Endothelial cell of umbilical vein (primary cell): ENCODE data around the gene RGSL1. TPM values are rescaled to one million over a fixed set of nuclear protein-coding genes. Genes with fewer than 3 reads are reported as not detected.

Source experiments
- BruUV-seq: library from RNA; stranded (reverse); fragments of 400-500 nt; replicated peaks from 2 replicates; lab custom pipeline; 2021; lab: Mats Ljungman, UMichigan
- CTCF ChIA-PET: fragments of 300-600, 350-600 bp; sonication (Branson Sonifier 250); formaldehyde crosslinking; loops from one replicate; lab custom pipeline; 2021; ENCODE audit warnings: antibody characterized with exemption, inconsistent platforms; lab: Charles Lee
- POLR2A ChIA-PET: fragments of 300-600, 350-600 bp; sonication (Branson Sonifier 250); formaldehyde crosslinking; loops from one replicate; lab custom pipeline; 2021; ENCODE audit warnings: antibody characterized with exemption, inconsistent platforms; lab: Charles Lee
- DNase-seq: peaks from one replicate; pipeline ENCODE4 v3.0.0-alpha.2; 2011; ENCODE audit warnings: low read depth, low spot score
- FAIRE-seq: peaks from 2 replicates; lab custom pipeline; 2011; peaks lifted over from hg19 to GRCh38; lab: Jason Lieb, UNC
- H2AFZ ChIP-seq: 2 replicates; pipeline ENCODE4 v1.6.0; 2012; ENCODE audit warnings: low read depth, low read length, control low read depth, inconsistent platforms
- H3K27ac ChIP-seq: 2 replicates; pipeline ENCODE4 v1.5.1; 2011; ENCODE audit warnings: low read depth, mild to moderate bottlenecking, control low read depth, low read length, moderate library complexity; ENCODE audit not compliant: insufficient read depth
- H3K27me3 ChIP-seq, 2 experiments: 2 replicates each; pipeline versions ENCODE4 v1.6.0 to v1.6.1; 2011; ENCODE audit warnings: low read length in 2 of 2, mixed read lengths in 1 of 2; ENCODE audit not compliant: control insufficient read depth in 2 of 2, insufficient read depth in 2 of 2
- H3K36me3 ChIP-seq, 2 experiments: 2 replicates in 1 of 2; 3 replicates in 1 of 2; pipeline ENCODE4 v1.5.1; 2011; ENCODE audit warnings: low read length in 2 of 2, mild to moderate bottlenecking in 1 of 2, moderate library complexity in 1 of 2; ENCODE audit not compliant: control insufficient read depth in 2 of 2, insufficient read depth in 2 of 2; ENCODE audit errors: extremely low read depth in 1 of 2
- H3K4me1 ChIP-seq: 3 replicates; pipeline ENCODE4 v1.5.1; 2011; ENCODE audit warnings: mild to moderate bottlenecking, low read length; ENCODE audit not compliant: control insufficient read depth, insufficient read depth; ENCODE audit errors: extremely low read depth
- H3K4me2 ChIP-seq: 2 replicates; pipeline ENCODE4 v1.6.1; 2011; ENCODE audit warnings: low read length, control low read depth, mixed read lengths; ENCODE audit not compliant: insufficient read depth
- H3K4me3 ChIP-seq, 3 experiments: fragments of 200-600 bp in 1 of 3; sonication (generic), shearing (Covaris generic) in 1 of 3; replicated peaks in 1 of 3; 2 replicates each; pipeline ENCODE4 v1.5.1; 2011 to 2016; ENCODE audit warnings: control low read depth in 3 of 3, low read length in 3 of 3, mild to moderate bottlenecking in 2 of 3, inconsistent platforms in 1 of 3, low read depth in 1 of 3, moderate library complexity in 1 of 3; ENCODE audit not compliant: insufficient read depth in 1 of 3
- H3K79me2 ChIP-seq: 2 replicates; pipeline ENCODE4 v1.6.0; 2012; ENCODE audit warnings: low read length, inconsistent platforms; ENCODE audit not compliant: control insufficient read depth, insufficient read depth
- H3K9ac ChIP-seq: replicated peaks from 2 replicates; pipeline ENCODE3; 2011; ENCODE audit warnings: low read length, control low read depth; ENCODE audit not compliant: insufficient read depth; ENCODE audit errors: extremely low read depth
- H3K9me1 ChIP-seq: replicated peaks from 3 replicates; pipeline ENCODE4 v1.6.0; 2011; ENCODE audit warnings: mild to moderate bottlenecking, low read length; ENCODE audit not compliant: control insufficient read depth, insufficient read depth; ENCODE audit errors: extremely low read depth
- H3K9me3 ChIP-seq: replicated peaks from 2 replicates; pipeline ENCODE4 v1.5.1; 2012; ENCODE audit warnings: low read length, inconsistent platforms; ENCODE audit not compliant: control insufficient read depth, insufficient read depth
- H4K20me1 ChIP-seq: replicated peaks from 2 replicates; pipeline ENCODE3; 2011; ENCODE audit warnings: mild to moderate bottlenecking, low read length; ENCODE audit not compliant: control insufficient read depth, insufficient read depth; ENCODE audit errors: extremely low read depth
- EZH2 ChIP-seq: IDR thresholded peaks from 2 replicates; pipeline ENCODE4 v1.6.1; 2012; ENCODE audit warnings: borderline replicate concordance, low read depth, mild to moderate bottlenecking, moderate library complexity, low read length, inconsistent platforms; ENCODE audit not compliant: severe bottlenecking
- FOS ChIP-seq: IDR thresholded peaks from 2 replicates; pipeline ENCODE4 v1.6.1; 2011; ENCODE audit warnings: mild to moderate bottlenecking, low read length, moderate library complexity, borderline replicate concordance; ENCODE audit not compliant: insufficient read depth
- GATA2 ChIP-seq: IDR thresholded peaks from 2 replicates; pipeline ENCODE4 v1.7.0; 2011; ENCODE audit warnings: low read depth, mild to moderate bottlenecking, moderate library complexity, mixed read lengths, low read length; ENCODE audit not compliant: insufficient read length, insufficient read depth
- JUN ChIP-seq: IDR thresholded peaks from 2 replicates; pipeline ENCODE4 v1.6.1; 2011; ENCODE audit warnings: borderline replicate concordance, low read depth; ENCODE audit not compliant: insufficient read length, insufficient read depth
- MYC ChIP-seq: IDR thresholded peaks from one replicate; pipeline ENCODE4 v1.6.1; 2011; ENCODE audit warnings: mild to moderate bottlenecking, low read depth, low read length
- POLR2A ChIP-seq: IDR thresholded peaks from 2 replicates; pipeline ENCODE4 v1.6.1; 2012; ENCODE audit warnings: low read depth, mild to moderate bottlenecking, control low read depth, low read length
- POLR2AphosphoS5 ChIP-seq: IDR thresholded peaks from 2 replicates; pipeline ENCODE4 v1.6.1; 2012; ENCODE audit warnings: low read depth, mild to moderate bottlenecking, control low read depth, low read length, moderate library complexity; ENCODE audit not compliant: insufficient read depth
- dilution Hi-C: fragments of 300-500 bp; cut with MboI; formaldehyde crosslinking; loops from one replicate; pipeline ENCODE4 v1.15.0; 2019; ENCODE audit warnings: low sequenced_read_pairs; ENCODE audit not compliant: extremely low pct_ligation_motif_present
- intact Hi-C: fragments of 100-400 bp; cut with micrococcal nuclease; formaldehyde crosslinking; loops from one replicate; pipeline ENCODE4 v1.10.0; 2022
- polyA plus RNA-seq, 4 experiments: library from polyadenylated mRNA; depleted of rRNA in 3 of 4; stranded (reverse) in 3 of 4; unstranded in 1 of 4; fragments of >200 nt; gene quantifications; 2 replicates each; pipeline versions ENCODE4 v1.2.1 to v1.2.3, GENCODE V29; 2011 to 2012; ENCODE audit warnings: missing spikeins in 1 of 4
- total RNA-seq: library from RNA; stranded (reverse); gene quantifications from 2 replicates; pipeline ENCODE4 v1.2.3, GENCODE V29; 2021
- TF ChIP-seq, protein P1 (sequence below): IDR thresholded peaks from 2 replicates; pipeline ENCODE4 v1.6.1; 2011; ENCODE audit not compliant: insufficient read depth, insufficient read length
- TF ChIP-seq, protein P2 (sequence below), 2 donors: IDR thresholded peaks; 1 replicate in 1 of 2; 2 replicates in 1 of 2; pipeline ENCODE4 v1.5.1; 2011; ENCODE audit warnings: low read length in 2 of 2, mild to moderate bottlenecking in 2 of 2, moderate library complexity in 2 of 2, control low read depth in 1 of 2, inconsistent platforms in 1 of 2, low read depth in 1 of 2; ENCODE audit not compliant: insufficient read depth in 1 of 2; ENCODE audit errors: extremely low read depth in 1 of 2

Gene RGSL1
- total and polyA plus RNA-seq, 2 donors (not counting 3 experiments of a cell fraction or from before 2014, with no cell fraction given): not detected

DNA sequence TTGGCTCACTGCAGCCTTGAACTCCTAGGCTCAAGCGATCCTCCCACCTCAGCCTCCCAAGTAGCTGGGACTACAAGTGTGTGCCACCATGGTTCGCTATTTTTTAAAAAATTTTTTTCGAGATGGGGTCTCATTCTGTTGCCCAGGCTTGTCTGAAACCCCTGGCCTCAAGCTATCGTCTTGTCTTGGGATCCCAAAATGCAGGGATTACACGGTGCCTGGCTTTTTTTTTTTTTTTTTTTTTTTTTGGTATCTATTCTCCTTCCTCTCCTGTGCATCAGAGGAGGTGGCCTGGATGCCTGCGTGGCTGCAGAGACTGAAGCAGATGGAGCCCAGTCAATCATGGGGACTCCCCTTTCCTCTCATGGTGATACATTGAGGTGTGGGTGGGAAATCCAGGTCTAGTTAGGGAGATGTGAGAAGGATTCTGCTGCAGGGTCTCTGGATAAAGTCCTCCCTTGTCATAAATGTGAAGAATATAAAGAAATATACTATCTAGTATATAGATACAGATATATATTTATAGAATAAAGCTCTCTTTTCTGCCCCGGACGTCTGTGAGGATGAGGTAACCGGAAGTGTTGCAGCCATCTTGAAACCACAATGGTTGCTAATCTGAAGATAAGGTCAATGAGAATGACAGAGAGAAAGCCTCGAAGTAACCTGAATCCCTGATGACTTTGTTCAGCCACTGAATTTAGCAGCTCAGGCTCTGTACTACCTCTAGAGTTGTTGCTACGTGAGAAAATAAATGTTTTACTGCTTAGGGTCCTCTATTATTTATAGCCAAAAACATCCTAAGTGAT is 19.5 kb upstream of the RGSL1 start:
- Histone ChIP-seq H3K4me3 (no peak overlapping the region), H3K27me3 (no peaks in the 10 kb centered on the region), H3K4me2 (no peak overlapping the region), H3K4me1 (no peaks in the 10 kb centered on the region), H3K9ac (no peak overlapping the region), H2AFZ (no peak overlapping the region), H3K9me3 (no peaks in the 10 kb centered on the region), H4K20me1 (no peaks in the 10 kb centered on the region), H3K27ac (no peak overlapping the region), H3K36me3 (no peaks in the 10 kb centered on the region), H3K79me2 (no peaks in the 10 kb centered on the region), H3K9me1 (no peaks in the 10 kb centered on the region)
- DNase-seq (no peak), FAIRE-seq (no peak)
- dilution Hi-C loops (no loop called here), intact Hi-C loops (no loop called here)
- CTCF ChIA-PET: interaction anchor here (0.7 kb wide), 1 partner anchor 717 kb away, joined by 3 read pairs; no protein-coding TSS in a partner anchor
- BruUV-seq: no TSS peak
- TF ChIP-seq, protein P1, sequence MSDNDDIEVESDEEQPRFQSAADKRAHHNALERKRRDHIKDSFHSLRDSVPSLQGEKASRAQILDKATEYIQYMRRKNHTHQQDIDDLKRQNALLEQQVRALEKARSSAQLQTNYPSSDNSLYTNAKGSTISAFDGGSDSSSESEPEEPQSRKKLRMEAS: no peak
- TF ChIP-seq JUN (no peak), EZH2 (no peak), MYC (no peak), FOS (no peak), POLR2AphosphoS5 (no peak), POLR2A (no peak), GATA2 (no peak)
- TF ChIP-seq, protein P2, sequence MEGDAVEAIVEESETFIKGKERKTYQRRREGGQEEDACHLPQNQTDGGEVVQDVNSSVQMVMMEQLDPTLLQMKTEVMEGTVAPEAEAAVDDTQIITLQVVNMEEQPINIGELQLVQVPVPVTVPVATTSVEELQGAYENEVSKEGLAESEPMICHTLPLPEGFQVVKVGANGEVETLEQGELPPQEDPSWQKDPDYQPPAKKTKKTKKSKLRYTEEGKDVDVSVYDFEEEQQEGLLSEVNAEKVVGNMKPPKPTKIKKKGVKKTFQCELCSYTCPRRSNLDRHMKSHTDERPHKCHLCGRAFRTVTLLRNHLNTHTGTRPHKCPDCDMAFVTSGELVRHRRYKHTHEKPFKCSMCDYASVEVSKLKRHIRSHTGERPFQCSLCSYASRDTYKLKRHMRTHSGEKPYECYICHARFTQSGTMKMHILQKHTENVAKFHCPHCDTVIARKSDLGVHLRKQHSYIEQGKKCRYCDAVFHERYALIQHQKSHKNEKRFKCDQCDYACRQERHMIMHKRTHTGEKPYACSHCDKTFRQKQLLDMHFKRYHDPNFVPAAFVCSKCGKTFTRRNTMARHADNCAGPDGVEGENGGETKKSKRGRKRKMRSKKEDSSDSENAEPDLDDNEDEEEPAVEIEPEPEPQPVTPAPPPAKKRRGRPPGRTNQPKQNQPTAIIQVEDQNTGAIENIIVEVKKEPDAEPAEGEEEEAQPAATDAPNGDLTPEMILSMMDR (IDR thresholded peaks at IDR 0.05; ENCODE audit: extremely low read depth in 1 of 2, insufficient read depth in 1 of 2, low read depth in 1 of 2, low read length in 2 of 2): no peak
- POLR2A ChIA-PET: no interaction called here
